NCI-H2171 (cell line): ENCODE results near the gene TMEM254.
"Not testable (repeated sequence)": the region's sequence is repeated elsewhere in the genome, so short reads cannot be mapped to it uniquely, and the experiment has no call there.

Source experiments
- DNase-seq: peaks from one replicate; lab custom pipeline; 2025; lab: John Stamatoyannopoulos, UW

TMEM254 gene

DNA sequence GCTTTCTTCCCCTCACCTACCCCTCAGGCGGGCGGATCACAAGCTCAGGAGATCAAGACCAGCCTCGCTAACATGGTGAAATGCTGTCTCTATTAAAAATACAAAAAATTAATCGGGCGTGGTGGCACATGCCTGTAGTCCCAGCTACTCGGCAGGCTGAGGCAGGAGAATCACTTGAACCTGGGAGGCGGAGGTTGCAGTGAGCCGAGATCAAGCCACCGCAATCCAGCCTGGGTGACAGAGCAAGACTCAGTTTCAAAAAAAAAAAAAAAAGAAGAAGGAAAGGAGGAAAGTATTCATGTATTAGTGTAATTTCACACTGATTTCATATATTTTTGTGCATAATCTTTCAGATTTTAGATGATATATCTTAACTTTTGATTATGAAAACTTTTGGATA, 55.2 kb downstream of the TMEM254 start:
- not testable (repeated sequence) for DNase-seq

DNA sequence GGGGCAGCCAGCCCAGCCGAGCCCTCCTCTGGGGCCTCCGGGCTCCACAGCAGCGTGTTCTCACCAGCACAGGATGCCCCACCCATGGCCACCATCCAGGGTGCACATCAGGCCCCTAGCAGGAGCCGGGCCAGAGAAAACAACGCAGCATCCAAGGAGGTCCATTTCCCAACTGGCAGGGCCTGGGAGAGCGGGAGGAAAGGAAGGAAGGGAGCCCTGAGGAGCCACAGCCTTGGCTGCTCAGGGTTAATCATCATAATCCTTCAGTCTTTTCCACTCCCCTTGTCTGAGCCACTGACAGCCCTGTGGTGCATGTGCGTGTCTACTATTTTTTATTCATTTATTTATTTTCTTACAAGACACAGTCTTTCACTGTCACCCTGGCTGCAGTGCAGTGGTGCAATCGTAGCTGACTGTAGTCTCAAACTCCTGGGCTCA, 57.7 kb downstream of the TMEM254 start:
- DNase-seq, result no peak

DNA sequence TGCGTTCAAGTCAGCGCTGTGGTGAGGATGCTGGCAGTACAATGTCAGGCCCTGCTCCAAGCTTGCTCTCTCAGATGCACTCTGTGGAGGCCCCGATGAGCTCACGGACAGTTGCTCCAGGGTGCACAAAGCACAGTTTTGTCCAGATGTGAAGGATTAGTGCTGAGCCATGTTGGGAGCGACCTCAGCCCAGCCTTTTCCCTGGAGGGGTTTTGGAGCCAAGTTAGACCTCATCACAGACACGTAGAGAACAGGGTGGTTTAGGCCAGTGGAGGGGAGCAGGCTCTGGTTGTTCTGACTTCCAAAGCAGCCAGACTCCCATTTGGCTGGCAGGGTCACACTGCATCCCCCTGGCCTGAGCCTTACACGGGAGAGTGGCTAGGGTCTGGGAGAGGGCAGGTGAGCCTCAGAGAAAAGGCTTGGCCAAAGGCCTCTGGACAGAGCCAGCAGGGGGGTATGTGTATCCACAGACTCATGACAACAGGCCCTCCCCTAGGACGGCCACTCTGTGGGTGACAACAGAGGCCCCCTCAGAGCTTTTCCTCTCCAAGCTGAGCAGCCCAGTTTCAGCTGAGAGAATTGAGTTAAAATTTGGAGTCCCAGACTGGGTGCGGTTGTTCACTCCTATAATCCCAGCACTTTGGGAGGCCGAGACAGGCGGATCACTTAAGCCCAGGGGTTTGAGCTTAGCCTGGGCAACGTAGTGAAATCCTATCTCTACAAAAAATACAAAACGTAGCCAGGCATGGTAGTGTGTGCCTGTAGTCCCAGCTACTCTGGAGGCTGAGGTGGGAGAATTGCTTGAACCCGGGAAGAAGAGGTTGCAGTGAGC, 58.8 kb downstream of the TMEM254 start:
- DNase-seq, result no peak

- no peak for DNase-seq
These were observed 59.5 kb downstream of the TMEM254 start for GRCh38 chr10:80137920-80138319.

- DNase-seq, result no peak
These were observed 60.8 kb downstream of the TMEM254 start for GRCh38 chr10:80139265-80139664.

GRCh38 chr10:80140251-80140650, 61.8 kb downstream of the TMEM254 start:
- DNase-seq, result no peak

DNA sequence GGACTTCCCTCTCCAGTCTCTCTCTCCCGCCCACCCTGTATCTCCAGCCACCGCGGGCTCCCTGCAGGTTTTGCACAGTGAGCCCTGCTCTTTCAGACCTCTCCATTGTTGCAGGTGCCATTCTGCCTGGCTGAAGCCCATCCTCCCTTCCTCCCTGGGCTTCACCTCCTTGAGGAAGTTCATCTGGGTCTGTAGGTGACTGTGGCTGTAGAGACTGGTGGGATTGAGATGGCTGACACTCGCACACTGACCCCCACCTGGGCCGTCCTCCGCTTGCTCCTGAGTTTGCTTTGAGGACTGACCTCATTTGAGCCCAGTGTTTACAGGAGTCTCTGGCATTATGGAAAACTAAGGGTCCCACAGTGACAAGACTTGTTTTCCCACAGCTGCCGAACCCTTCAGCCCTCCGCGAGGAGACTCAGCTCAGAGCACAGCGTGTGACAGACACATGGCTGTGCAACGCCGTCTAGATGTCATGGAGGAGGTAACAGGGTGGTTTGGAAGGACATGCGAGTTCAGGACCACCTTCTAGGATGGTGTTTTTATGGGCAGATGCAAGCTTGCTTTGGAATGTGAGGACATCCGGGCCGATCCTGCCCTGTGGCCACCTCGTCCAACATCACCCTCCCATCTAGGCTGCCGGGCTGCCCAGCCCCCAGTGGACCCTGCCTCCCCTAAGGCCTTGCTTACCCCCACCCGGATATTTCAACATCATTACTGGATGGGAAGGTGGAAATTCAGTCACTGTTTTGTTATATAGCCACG, 63.4 kb downstream of the TMEM254 start:
- DNase-seq, result no peak
